Choroid plexus epithelial cell (primary cell): ENCODE results near the gene ADORA1.

Source experiments
- DNase-seq: peaks from one replicate; pipeline ENCODE4 v3.0.0-alpha.2; 2010; ENCODE audit warnings: low read depth
- H3K4me3 ChIP-seq: 2 replicates; pipeline ENCODE4 v1.5.1; 2011; ENCODE audit warnings: low read depth, mild to moderate bottlenecking, control low read depth, low read length, moderate library complexity
- TF ChIP-seq, protein P1 (sequence below): conservative IDR thresholded peaks from 2 replicates; pipeline ENCODE4 v1.5.1; 2011; ENCODE audit warnings: low read depth, mild to moderate bottlenecking, control low read depth, inconsistent platforms, low read length, moderate library complexity

Gene ADORA1

DNA sequence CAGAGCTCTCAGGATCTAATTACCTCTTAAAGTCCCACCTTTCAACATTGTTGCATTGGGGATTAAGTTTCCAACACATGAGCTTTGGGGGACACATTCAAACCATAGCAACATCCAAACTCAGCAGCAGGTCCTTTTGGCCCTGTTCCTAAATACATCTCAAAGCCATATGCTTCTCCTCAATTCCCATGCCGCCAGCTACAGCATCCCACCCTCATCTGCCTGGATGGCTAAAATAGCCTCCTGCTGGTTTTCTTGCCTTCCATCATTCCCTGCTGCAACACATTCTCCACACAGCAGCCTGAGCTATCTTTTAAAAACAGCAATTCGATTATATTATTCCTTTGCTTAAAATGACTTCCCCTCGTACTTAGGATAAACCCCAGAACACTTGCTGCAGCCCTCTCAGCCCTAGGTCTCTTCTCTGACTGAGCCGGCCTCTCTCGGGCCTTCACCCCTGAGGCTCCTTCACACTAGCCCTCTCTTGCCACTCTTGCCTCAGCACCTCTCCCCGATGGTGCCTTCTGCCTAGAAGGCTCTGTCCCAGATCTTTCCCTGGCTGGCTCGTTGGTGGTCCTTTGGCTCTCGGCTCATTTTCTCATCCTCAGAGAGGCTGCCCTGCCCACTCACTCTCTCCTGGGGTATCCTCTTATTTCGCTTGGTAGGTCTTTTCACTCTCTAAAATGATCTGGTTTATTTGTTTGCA lies 31.6 kb downstream of the ADORA1 start:
- TF ChIP-seq, protein P1, sequence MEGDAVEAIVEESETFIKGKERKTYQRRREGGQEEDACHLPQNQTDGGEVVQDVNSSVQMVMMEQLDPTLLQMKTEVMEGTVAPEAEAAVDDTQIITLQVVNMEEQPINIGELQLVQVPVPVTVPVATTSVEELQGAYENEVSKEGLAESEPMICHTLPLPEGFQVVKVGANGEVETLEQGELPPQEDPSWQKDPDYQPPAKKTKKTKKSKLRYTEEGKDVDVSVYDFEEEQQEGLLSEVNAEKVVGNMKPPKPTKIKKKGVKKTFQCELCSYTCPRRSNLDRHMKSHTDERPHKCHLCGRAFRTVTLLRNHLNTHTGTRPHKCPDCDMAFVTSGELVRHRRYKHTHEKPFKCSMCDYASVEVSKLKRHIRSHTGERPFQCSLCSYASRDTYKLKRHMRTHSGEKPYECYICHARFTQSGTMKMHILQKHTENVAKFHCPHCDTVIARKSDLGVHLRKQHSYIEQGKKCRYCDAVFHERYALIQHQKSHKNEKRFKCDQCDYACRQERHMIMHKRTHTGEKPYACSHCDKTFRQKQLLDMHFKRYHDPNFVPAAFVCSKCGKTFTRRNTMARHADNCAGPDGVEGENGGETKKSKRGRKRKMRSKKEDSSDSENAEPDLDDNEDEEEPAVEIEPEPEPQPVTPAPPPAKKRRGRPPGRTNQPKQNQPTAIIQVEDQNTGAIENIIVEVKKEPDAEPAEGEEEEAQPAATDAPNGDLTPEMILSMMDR: no peak
- H3K4me3 ChIP-seq: no peak overlapping the region
- no peak for DNase-seq

GRCh38 chr1:203159844-203160243 lies 32.3 kb downstream of the ADORA1 start:
- H3K4me3 ChIP-seq: no peak overlapping the region
- DNase-seq: no peak
- TF ChIP-seq, protein P1: no peak

- TF ChIP-seq, protein P1: no peak
- H3K4me3 ChIP-seq: no peak overlapping the region
- DNase-seq: no peak
Measured at GRCh38 chr1:203161175-203161574, 33.6 kb downstream of the ADORA1 start.

DNA sequence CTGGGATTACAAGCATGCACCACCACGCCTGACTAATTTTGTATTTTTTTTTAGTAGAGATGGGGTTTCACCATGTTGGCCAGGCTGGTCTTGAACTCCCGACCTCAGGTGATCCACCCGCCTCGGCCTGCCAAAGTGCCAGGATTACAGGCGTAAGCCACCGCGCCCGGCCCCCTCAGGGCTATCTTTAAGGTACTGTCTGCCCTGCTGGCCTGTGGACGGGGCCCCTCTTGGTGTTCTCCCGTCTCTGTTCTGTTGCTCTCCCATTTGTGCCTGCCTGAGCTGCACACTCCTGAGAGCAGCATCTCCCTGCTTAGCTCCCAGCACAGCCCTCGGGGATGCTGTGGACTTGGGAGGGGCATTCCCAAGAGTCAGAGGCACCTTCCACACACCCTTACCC lies 34.2 kb downstream of the ADORA1 start:
- DNase-seq: no peak
- TF ChIP-seq, protein P1: no peak
- no peak overlapping the region for H3K4me3 ChIP-seq

GRCh38 chr1:203162403-203162802 lies 34.9 kb downstream of the ADORA1 start:
- DNase-seq: no peak
- H3K4me3 ChIP-seq: no peak overlapping the region
- TF ChIP-seq, protein P1: no peak

DNA sequence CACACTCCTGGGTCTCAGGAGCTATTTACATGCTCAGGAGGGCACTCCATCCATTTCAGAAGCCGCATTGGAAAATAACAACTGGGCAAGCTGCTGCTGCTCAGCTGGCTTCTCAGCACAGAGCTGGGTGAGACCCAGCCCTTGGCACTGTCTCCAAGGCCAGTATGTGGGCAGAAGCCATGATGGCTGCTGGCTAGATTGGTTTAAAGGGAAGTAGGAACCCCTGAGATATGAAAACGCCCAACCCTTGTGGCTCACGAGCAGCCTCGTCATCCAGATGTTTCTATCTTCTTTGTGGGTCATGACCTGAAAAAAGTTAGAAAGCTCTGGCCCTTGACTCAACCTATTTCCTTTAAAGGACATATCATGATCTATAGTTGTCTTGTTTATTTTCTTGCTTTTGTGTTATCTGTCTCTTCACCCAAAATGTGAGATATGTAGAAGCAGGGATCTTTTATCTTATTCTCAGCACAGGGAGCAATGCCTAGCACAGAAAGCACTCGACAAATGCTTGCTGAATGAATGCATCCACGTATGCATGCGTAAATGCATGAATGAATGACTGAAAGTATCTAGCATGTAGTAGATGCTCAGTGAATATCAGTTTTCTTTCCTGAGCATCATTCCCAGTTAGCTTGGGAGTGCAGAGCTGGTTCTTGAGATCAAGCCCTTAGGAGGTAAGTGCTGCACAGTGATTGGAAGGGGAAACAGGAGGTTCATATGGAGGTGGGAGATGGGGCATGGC lies 36.5 kb downstream of the ADORA1 start:
- H3K4me3 ChIP-seq: no peak overlapping the region
- TF ChIP-seq, protein P1: no peak
- no peak for DNase-seq
